SK-N-SH (cell line): ENCODE data around the gene NEK10.

Source experiments
- CTCF ChIP-seq: fragments of 200-600 bp; sonication (generic); IDR thresholded peaks from 2 replicates; pipeline ENCODE4 v1.6.1; 2017; ENCODE audit warnings: antibody characterized with exemption, mild to moderate bottlenecking, moderate library complexity
- EP300 ChIP-seq, 2 experiments: IDR thresholded peaks; 2 replicates each; pipeline versions ENCODE4 v1.4.0 to v1.6.1; 2012; ENCODE audit warnings: borderline replicate concordance in 1 of 2, low read depth in 1 of 2, low read length in 1 of 2
- EZH2phosphoT487 ChIP-seq: fragments of 200-600 bp; sonication (generic); IDR thresholded peaks from 2 replicates; pipeline ENCODE4 v1.6.1; 2017; ENCODE audit warnings: low read depth, mixed run types, mild to moderate bottlenecking, antibody characterized with exemption, moderate library complexity, borderline replicate concordance
- FOSL2 ChIP-seq: IDR thresholded peaks from 2 replicates; pipeline ENCODE4 v1.4.0; 2012; ENCODE audit warnings: low read depth, mild to moderate bottlenecking, moderate library complexity, borderline replicate concordance
- FOXM1 ChIP-seq: IDR thresholded peaks from 2 replicates; pipeline ENCODE4 v1.4.0; 2012; ENCODE audit warnings: low read depth, mild to moderate bottlenecking
- GABPA ChIP-seq: IDR thresholded peaks from 2 replicates; pipeline ENCODE4 v1.4.0; 2012; ENCODE audit warnings: low read depth, mild to moderate bottlenecking
- JUND ChIP-seq: IDR thresholded peaks from 2 replicates; pipeline ENCODE4 v1.4.0; 2012
- MXI1 ChIP-seq: IDR thresholded peaks from 2 replicates; pipeline ENCODE4 v1.6.1; 2012; ENCODE audit warnings: mild to moderate bottlenecking, low read depth, low read length, improper control_type of control experiment
- NRF1 ChIP-seq: IDR thresholded peaks from 2 replicates; pipeline ENCODE4 v1.6.1; 2012; ENCODE audit warnings: low read depth, mild to moderate bottlenecking, low read length
- TEAD4 ChIP-seq: IDR thresholded peaks from 2 replicates; pipeline ENCODE4 v1.4.0; 2012; ENCODE audit warnings: mild to moderate bottlenecking, borderline replicate concordance; ENCODE audit not compliant: insufficient read depth
- USF1 ChIP-seq: IDR thresholded peaks from 2 replicates; pipeline ENCODE4 v1.4.0; 2012; ENCODE audit warnings: low read depth, borderline replicate concordance
- YY1 ChIP-seq: IDR thresholded peaks from 2 replicates; pipeline ENCODE4 v1.4.0; 2012; ENCODE audit warnings: low read depth, mild to moderate bottlenecking

- TF ChIP-seq YY1 (no peak), MXI1 (no peak), CTCF (no peak), NRF1 (no peak), EZH2phosphoT487 (no peak), FOXM1 (no peak), FOSL2 (no peak), EP300 (IDR thresholded peaks at IDR 0.05; ENCODE audit: borderline replicate concordance in 1 of 2, low read depth in 1 of 2, low read length in 1 of 2) (no peak), TEAD4 (no peak), USF1 (no peak), JUND (no peak), GABPA (no peak)
These were observed 238.4 kb downstream of the NEK10 start for GRCh38 chr3:27130796-27131195.
